Activated CD4-positive, alpha-beta memory T cell treated with anti-CD3 and anti-CD28 coated beads, Interleukin-2, amount 10 ng/mL, durations not matched to agents 7 days and 5 days (primary cell): ENCODE results near the gene PSMF1. TPM values are rescaled to one million over a fixed set of nuclear protein-coding genes. Genes with fewer than 3 reads are reported as not detected.

Experiments used
- CTCF ChIA-PET: fragments of 350-600 bp; sonication (Branson Sonifier 250); formaldehyde crosslinking; loops from one replicate; lab custom pipeline; 2021; ENCODE audit warnings: antibody characterized with exemption, inconsistent platforms; lab: Charles Lee
- POLR2A ChIA-PET: fragments of 350-600 bp; sonication (Branson Sonifier 250); formaldehyde crosslinking; loops from one replicate; lab custom pipeline; 2021; ENCODE audit warnings: antibody characterized with exemption; lab: Charles Lee
- DNase-seq: peaks from one replicate; pipeline ENCODE4 v3.0.0-alpha.2; 2020
- H3K27ac Mint-ChIP-seq: one replicate; pipeline ENCODE4 v1.8.0; 2021; ENCODE audit warnings: mild to moderate bottlenecking, mixed read lengths
- H3K27me3 Mint-ChIP-seq: one replicate; pipeline ENCODE4 v1.8.0; 2021; ENCODE audit warnings: mixed read lengths
- H3K36me3 Mint-ChIP-seq: one replicate; pipeline ENCODE4 v1.8.0; 2021; ENCODE audit warnings: low read depth, mixed read lengths
- H3K4me1 Mint-ChIP-seq: one replicate; pipeline ENCODE4 v1.8.0; 2021; ENCODE audit warnings: mixed read lengths
- H3K4me3 Mint-ChIP-seq: one replicate; pipeline ENCODE4 v1.8.0; 2021; ENCODE audit warnings: mild to moderate bottlenecking, mixed read lengths
- H3K9me3 Mint-ChIP-seq: one replicate; pipeline ENCODE4 v1.8.0; 2021; ENCODE audit warnings: mixed read lengths
- total RNA-seq, 2 experiments: library from RNA; stranded (reverse); gene quantifications; one replicate each; pipeline ENCODE4 v1.2.3, GENCODE V29; 2021

Gene PSMF1
- total RNA-seq, 2 experiments from 2014 or later = 145 TPM

DNA sequence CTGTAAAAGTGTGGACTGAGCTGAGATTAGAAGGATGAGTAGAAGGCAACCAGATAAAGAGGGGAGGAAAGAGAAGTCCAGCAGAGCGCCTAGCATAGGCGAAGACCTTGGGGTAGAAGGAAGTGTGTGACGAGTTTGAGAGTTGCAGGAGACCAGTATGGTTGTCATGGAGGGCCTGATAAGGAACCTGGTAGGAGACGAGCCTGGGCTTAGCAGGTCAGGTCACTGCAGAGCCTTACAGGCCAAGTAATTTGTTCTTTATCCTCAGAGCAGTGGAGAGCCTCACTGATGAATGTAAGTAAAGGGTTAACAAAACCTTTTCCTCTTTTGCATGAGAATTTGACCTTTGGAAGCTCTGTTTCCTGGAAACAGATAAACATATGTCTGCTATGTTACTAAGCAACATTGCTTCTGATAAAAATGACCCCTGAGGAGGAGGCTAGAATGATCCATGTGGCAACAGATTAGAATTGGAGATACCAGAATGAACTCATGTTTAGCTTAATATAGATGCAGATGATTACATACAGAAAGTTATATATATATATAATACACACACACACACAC is 69.3 kb downstream of the PSMF1 start:
- peaks cover 10% of the 10 kb centered on the region for H3K4me1 Mint-ChIP-seq
- no peak overlapping the region for H3K27ac Mint-ChIP-seq
- no peak overlapping the region for H3K4me3 Mint-ChIP-seq
- no peaks in the 10 kb centered on the region for H3K9me3 Mint-ChIP-seq
- ChIA-PET CTCF (interaction anchor here (0.6 to 0.9 kb wide), 3 partner anchors 8 to 358 kb away, joined by 3 read pairs; no protein-coding TSS in a partner anchor), POLR2A (interaction anchor here (1.2 kb wide), 1 partner anchor 26 kb away, joined by 3 read pairs; no protein-coding TSS in a partner anchor)
- H3K27me3 Mint-ChIP-seq = peaks cover 45% of the 10 kb centered on the region
- no peaks in the 10 kb centered on the region for H3K36me3 Mint-ChIP-seq
- DNase-seq = no peak

- Mint-ChIP-seq H3K27me3 (peaks cover 39% of the 10 kb centered on the region), H3K36me3 (no peaks in the 10 kb centered on the region), H3K27ac (no peak overlapping the region), H3K4me3 (no peak overlapping the region), H3K9me3 (no peaks in the 10 kb centered on the region), H3K4me1 (peaks cover 10% of the 10 kb centered on the region)
- CTCF ChIA-PET = interaction anchor here (0.9 to 1.0 kb wide), 2 partner anchors 11 to 25 kb away, joined by 3 read pairs; no protein-coding TSS in a partner anchor
- POLR2A ChIA-PET = no interaction called here
- no peak for DNase-seq
These were observed 69.9 kb downstream of the PSMF1 start for GRCh38 chr20:1188347-1188746.

- no peaks in the 10 kb centered on the region for H3K9me3 Mint-ChIP-seq
- H3K4me1 Mint-ChIP-seq = peaks cover 3% of the 10 kb centered on the region
- H3K27ac Mint-ChIP-seq = no peak overlapping the region
- ChIA-PET CTCF (interaction anchor here (0.6 to 1.0 kb wide), 2 partner anchors 18 to 247 kb away, joined by 3 read pairs; no protein-coding TSS in a partner anchor), POLR2A (no interaction called here)
- H3K36me3 Mint-ChIP-seq = no peaks in the 10 kb centered on the region
- DNase-seq = no peak
- H3K4me3 Mint-ChIP-seq = no peak overlapping the region
- H3K27me3 Mint-ChIP-seq = peaks cover 25% of the 10 kb centered on the region
These were observed 71.4 kb downstream of the PSMF1 start for GRCh38 chr20:1189827-1190226.

GRCh38 chr20:1190847-1191246 is 72.4 kb downstream of the PSMF1 start:
- DNase-seq = no peak
- Mint-ChIP-seq H3K4me3 (no peak overlapping the region), H3K27ac (no peak overlapping the region), H3K4me1 (peaks cover 3% of the 10 kb centered on the region), H3K36me3 (no peaks in the 10 kb centered on the region), H3K27me3 (peaks cover 24% of the 10 kb centered on the region), H3K9me3 (no peaks in the 10 kb centered on the region)
- ChIA-PET POLR2A (no interaction called here), CTCF (no interaction called here)

GRCh38 chr20:1191299-1191698 is 72.9 kb downstream of the PSMF1 start:
- H3K9me3 Mint-ChIP-seq = no peaks in the 10 kb centered on the region
- no peak for DNase-seq
- ChIA-PET CTCF (no interaction called here), POLR2A (no interaction called here)
- no peak overlapping the region for H3K4me3 Mint-ChIP-seq
- H3K27ac Mint-ChIP-seq = no peak overlapping the region
- H3K27me3 Mint-ChIP-seq = peaks cover 19% of the 10 kb centered on the region
- no peaks in the 10 kb centered on the region for H3K4me1 Mint-ChIP-seq
- H3K36me3 Mint-ChIP-seq = no peaks in the 10 kb centered on the region

- Mint-ChIP-seq H3K27me3 (peaks cover 6% of the 10 kb centered on the region), H3K27ac (no peak overlapping the region), H3K4me1 (peaks cover 3% of the 10 kb centered on the region), H3K9me3 (no peaks in the 10 kb centered on the region), H3K36me3 (no peaks in the 10 kb centered on the region), H3K4me3 (no peak overlapping the region)
- ChIA-PET POLR2A (no interaction called here), CTCF (no interaction called here)
- DNase-seq = no peak
These were observed 76.8 kb downstream of the PSMF1 start for GRCh38 chr20:1195226-1195625.

DNA sequence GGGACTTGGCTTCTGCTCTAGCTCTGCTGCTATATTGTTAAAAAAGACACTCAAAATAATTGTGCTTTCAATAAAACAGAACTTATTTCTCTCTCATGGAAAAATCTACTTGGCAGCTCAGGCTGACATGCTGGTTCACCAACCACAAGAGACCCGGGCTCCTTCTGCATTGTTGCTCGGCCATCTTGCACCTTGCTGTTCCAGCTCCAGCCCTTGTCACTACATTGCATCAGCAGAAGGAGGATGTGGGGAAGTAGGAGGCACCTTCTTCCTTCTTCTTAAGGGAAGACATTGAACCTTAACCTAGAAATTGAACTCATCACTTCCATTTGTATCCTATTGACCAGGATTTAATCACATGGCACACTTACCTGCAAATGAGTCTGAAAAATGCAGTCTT is 78.2 kb downstream of the PSMF1 start:
- no peak for DNase-seq
- H3K4me3 Mint-ChIP-seq = no peak overlapping the region
- H3K4me1 Mint-ChIP-seq = peaks cover 3% of the 10 kb centered on the region
- no peaks in the 10 kb centered on the region for H3K36me3 Mint-ChIP-seq
- H3K27ac Mint-ChIP-seq = no peak overlapping the region
- no peaks in the 10 kb centered on the region for H3K9me3 Mint-ChIP-seq
- no peaks in the 10 kb centered on the region for H3K27me3 Mint-ChIP-seq
- CTCF ChIA-PET = interaction anchor here (0.8 kb wide), 1 partner anchor 9 kb away, joined by 3 read pairs; no protein-coding TSS in a partner anchor
- POLR2A ChIA-PET = no interaction called here

GRCh38 chr20:1197801-1198200 is 79.4 kb downstream of the PSMF1 start:
- no peak for DNase-seq
- Mint-ChIP-seq H3K27ac (no peak overlapping the region), H3K27me3 (no peaks in the 10 kb centered on the region), H3K9me3 (no peaks in the 10 kb centered on the region), H3K36me3 (no peaks in the 10 kb centered on the region), H3K4me3 (no peak overlapping the region), H3K4me1 (peaks cover 3% of the 10 kb centered on the region)
- CTCF ChIA-PET = no interaction called here
- POLR2A ChIA-PET = no interaction called here

GRCh38 chr20:1198751-1199150 is 80.3 kb downstream of the PSMF1 start:
- Mint-ChIP-seq H3K27ac (no peak overlapping the region), H3K4me1 (peaks cover 3% of the 10 kb centered on the region), H3K9me3 (no peaks in the 10 kb centered on the region), H3K36me3 (no peaks in the 10 kb centered on the region), H3K27me3 (no peaks in the 10 kb centered on the region), H3K4me3 (no peak overlapping the region)
- ChIA-PET CTCF (interaction anchor here (2.0 kb wide), 1 partner anchor 13 kb away, joined by 8 read pairs; no protein-coding TSS in a partner anchor), POLR2A (no interaction called here)
- DNase-seq = no peak

DNA sequence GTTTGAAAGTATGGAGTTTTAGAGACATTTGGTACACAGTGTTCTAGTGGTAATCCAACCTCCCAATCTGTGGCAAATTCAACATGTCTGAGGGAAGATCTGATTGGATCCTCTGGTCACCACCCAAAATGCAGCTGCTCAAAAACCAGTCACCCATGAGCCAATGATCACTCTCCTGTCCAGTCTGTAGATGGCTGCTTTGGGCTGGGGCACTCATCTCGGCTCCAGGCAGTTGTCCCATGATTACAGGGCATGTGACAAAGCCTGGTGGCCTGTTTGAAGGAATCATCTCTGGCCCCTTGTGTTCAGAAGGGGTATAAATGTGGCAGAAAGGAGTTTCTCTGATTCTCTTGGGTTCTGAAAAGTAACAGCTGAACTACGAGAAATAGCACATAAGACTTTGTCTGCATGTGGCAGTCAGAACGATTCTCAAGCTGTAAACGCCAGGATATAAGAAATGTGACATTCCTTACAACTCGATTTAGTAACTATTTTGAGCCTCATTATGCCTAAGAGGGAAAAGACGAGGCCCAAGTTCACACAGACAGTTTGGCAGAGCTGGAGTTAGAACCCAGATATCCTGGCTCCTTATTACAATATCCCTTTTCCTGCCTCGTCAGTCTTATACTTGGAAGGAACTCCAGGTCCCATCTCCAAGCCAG is 80.9 kb downstream of the PSMF1 start:
- Mint-ChIP-seq H3K9me3 (no peaks in the 10 kb centered on the region), H3K4me3 (no peak overlapping the region), H3K4me1 (peaks cover 3% of the 10 kb centered on the region), H3K27me3 (no peaks in the 10 kb centered on the region), H3K36me3 (no peaks in the 10 kb centered on the region), H3K27ac (no peak overlapping the region)
- ChIA-PET POLR2A (no interaction called here), CTCF (interaction anchor here (2.0 kb wide), 1 partner anchor 12 kb away, joined by 8 read pairs; no protein-coding TSS in a partner anchor)
- no peak for DNase-seq

DNA sequence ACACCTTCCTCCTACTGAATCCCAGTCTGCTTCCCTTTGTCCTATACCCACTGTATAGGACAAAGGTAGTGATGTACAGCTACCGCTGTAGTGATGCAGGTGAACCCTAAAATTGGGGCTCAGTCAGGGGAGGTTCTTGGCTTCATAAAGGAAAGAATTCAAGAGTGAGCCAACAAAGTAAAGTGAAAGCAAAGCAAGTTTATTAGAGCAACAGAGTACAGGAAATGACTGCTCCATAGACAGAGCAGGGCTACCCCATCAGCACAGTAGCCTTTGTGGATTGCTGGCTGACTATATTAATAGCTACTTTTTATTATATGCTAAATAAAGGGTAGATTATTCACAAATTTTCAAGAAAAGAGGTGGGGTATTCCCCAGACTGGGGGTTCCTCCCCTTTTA is 81.6 kb downstream of the PSMF1 start:
- Mint-ChIP-seq H3K36me3 (no peaks in the 10 kb centered on the region), H3K27ac (no peak overlapping the region)
- CTCF ChIA-PET = interaction anchor here (2.0 kb wide), 1 partner anchor 12 kb away, joined by 8 read pairs; no protein-coding TSS in a partner anchor

DNA sequence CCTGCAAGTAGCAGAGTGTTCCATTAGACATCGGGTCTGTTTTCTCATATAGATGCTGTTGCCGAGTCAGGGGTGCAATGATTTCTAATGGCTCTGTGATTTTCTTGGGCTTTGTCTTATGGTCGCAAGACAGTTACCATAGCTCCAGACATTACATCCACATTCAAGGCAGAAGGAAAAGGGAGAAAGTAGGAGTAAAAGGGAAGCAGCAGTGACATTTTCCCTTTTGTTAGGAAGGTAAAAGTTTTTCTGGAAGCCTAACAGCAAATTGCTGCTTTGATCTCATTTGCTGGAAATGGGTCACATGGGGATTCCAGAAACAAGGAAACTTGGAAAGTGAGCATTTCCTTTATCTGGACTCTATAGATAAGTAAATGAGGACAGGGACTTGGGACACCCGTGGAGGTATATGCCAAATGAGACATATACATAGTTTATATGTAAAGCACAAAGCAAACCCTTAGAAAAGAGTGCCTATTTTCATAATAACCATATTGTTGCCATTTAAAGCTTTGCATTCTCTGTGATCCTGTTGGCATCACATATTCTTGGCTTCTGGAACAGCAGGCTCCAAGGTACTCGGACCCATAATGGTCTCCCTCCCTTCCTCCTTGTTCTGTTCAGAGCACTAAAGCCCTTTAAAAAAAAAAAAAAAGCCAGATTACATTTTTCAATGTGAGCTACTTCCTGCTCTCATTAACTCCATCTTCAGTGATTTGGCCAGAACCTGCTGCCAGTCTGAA is 84.5 kb downstream of the PSMF1 start, which contains the start of gene C20orf202:
TSS of gene C20orf202 (plus strand) at position 693 of the 743 bp plus-strand sequence. CDS start 132 bp downstream, outside the sequence.
- no peak within 1 kb of the TSS for H3K27ac Mint-ChIP-seq
- DNase-seq = no peak
- ChIA-PET CTCF (interaction anchor here (1.2 kb wide), 1 partner anchor 10 kb away, joined by 4 read pairs; no protein-coding TSS in a partner anchor), POLR2A (no interaction called here)
- H3K27me3 Mint-ChIP-seq = no peaks in the 10 kb centered on the region
- H3K4me1 Mint-ChIP-seq = peaks cover 3% of the 10 kb centered on the region
- H3K9me3 Mint-ChIP-seq = no peaks in the 10 kb centered on the region
- H3K36me3 Mint-ChIP-seq = no peaks in the 10 kb centered on the region
- no peak within 1 kb of the TSS for H3K4me3 Mint-ChIP-seq

More for the DNA sequence above, 81.6 kb downstream of the PSMF1 start:
- POLR2A ChIA-PET = no interaction called here
- Mint-ChIP-seq H3K9me3 (no peaks in the 10 kb centered on the region), H3K27me3 (no peaks in the 10 kb centered on the region), H3K4me3 (no peak overlapping the region), H3K4me1 (peaks cover 3% of the 10 kb centered on the region)
- no peak for DNase-seq

DNA sequence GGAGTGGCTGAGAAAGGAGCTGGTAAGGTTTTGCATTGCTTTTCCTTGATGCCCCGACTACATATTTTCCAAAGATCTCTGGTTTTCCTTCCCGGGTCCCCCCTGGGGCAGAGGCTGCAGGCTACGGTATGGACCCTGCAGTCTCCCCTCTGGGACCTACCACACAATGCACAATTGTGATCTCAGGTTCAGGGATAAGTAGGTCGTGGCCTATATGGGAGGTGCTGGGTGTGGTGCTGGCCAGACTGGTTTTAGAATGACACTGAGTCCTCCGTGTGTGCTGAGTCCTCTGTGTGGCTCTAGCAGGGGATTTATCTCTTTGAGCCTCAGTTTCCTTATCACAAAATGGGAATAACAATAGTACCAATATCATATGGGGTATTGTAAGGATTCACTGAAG is 85.2 kb downstream of the PSMF1 start:
- no peak for DNase-seq
- H3K36me3 Mint-ChIP-seq = no peaks in the 10 kb centered on the region
- POLR2A ChIA-PET = no interaction called here
- H3K9me3 Mint-ChIP-seq = no peaks in the 10 kb centered on the region
- H3K27ac Mint-ChIP-seq = no peak overlapping the region
- H3K4me3 Mint-ChIP-seq = no peak overlapping the region
- H3K4me1 Mint-ChIP-seq = peaks cover 3% of the 10 kb centered on the region
- CTCF ChIA-PET = interaction anchor here (1.2 to 1.5 kb wide), 2 partner anchors 10 to 18 kb away, joined by 3 to 4 read pairs; no protein-coding TSS in a partner anchor
- H3K27me3 Mint-ChIP-seq = no peaks in the 10 kb centered on the region
